DMS 273 treated with DMSO at 0.1 percent for 48 hours (cell line): ENCODE results near the gene TTC22.

Source experiments
- DNase-seq: peaks from one replicate; lab custom pipeline; 2025; lab: John Stamatoyannopoulos, UW

Gene TTC22

GRCh38 chr1:54808443-54809207 is 7.5 kb upstream of the TTC22 start:
- no peak for DNase-seq

- no peak for DNase-seq
Observed at GRCh38 chr1:54807756-54808155, 6.6 kb upstream of the TTC22 start.

GRCh38 chr1:54806931-54807611 is 5.9 kb upstream of the TTC22 start:
- no peak for DNase-seq

- no peak for DNase-seq
Observed at GRCh38 chr1:54805981-54806381, 4.9 kb upstream of the TTC22 start.

- no peak for DNase-seq
Observed at GRCh38 chr1:54805466-54805865, 4.3 kb upstream of the TTC22 start.

- no peak for DNase-seq
Observed at GRCh38 chr1:54804471-54805132, 3.5 kb upstream of the TTC22 start.

GRCh38 chr1:54803761-54804470 is 2.8 kb upstream of the TTC22 start:
- no peak for DNase-seq

- DNase-seq: no peak
Observed at GRCh38 chr1:54800041-54800898, 853 bp downstream of the TTC22 start.

GRCh38 chr1:54798769-54799641 is 2.1 kb downstream of the TTC22 start:
- DNase-seq: no peak

GRCh38 chr1:54798206-54798605 is 2.9 kb downstream of the TTC22 start:
- no peak for DNase-seq

- no peak for DNase-seq
Observed at GRCh38 chr1:54796902-54797301, 4.2 kb downstream of the TTC22 start.

GRCh38 chr1:54795841-54796468 is 5.2 kb downstream of the TTC22 start:
- no peak for DNase-seq

GRCh38 chr1:54795356-54795665 is 5.8 kb downstream of the TTC22 start:
- no peak for DNase-seq

- DNase-seq: no peak
Observed at GRCh38 chr1:54794451-54795355, 6.4 kb downstream of the TTC22 start.

GRCh38 chr1:54792686-54793282 is 8.3 kb downstream of the TTC22 start:
- DNase-seq: no peak

- no peak for DNase-seq
Observed at GRCh38 chr1:54791880-54792522, 9.1 kb downstream of the TTC22 start.

GRCh38 chr1:54788459-54788858 is 12.7 kb downstream of the TTC22 start:
- DNase-seq: no peak

- DNase-seq: no peak
Observed at GRCh38 chr1:54787604-54788003, 13.5 kb downstream of the TTC22 start.
